ENCODE results near the gene TAC3.

DNA sequence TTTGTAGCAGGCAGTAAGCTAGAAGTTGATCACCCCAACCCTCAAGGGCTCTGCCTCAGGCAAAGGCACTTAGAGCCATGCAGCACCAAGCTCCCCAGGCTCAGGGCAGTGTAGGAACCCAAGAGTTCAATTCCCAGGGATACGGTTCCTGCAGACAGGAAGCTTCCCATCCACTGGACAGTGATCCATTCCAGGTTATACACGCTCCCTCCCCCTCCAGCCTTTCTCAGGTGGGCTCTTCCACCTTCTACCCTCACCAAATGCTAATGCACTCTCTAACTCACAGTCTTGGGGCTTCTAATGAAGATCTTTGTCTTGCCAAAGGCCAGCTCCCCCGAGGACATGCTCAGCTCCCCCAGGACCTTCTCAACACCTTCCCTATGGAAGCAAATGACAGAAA, 20.9 kb upstream of the TAC3 start:
- TF ChIP-seq, protein P1, sequence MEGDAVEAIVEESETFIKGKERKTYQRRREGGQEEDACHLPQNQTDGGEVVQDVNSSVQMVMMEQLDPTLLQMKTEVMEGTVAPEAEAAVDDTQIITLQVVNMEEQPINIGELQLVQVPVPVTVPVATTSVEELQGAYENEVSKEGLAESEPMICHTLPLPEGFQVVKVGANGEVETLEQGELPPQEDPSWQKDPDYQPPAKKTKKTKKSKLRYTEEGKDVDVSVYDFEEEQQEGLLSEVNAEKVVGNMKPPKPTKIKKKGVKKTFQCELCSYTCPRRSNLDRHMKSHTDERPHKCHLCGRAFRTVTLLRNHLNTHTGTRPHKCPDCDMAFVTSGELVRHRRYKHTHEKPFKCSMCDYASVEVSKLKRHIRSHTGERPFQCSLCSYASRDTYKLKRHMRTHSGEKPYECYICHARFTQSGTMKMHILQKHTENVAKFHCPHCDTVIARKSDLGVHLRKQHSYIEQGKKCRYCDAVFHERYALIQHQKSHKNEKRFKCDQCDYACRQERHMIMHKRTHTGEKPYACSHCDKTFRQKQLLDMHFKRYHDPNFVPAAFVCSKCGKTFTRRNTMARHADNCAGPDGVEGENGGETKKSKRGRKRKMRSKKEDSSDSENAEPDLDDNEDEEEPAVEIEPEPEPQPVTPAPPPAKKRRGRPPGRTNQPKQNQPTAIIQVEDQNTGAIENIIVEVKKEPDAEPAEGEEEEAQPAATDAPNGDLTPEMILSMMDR (IDR thresholded peaks at IDR 0.05; ENCODE audit: insufficient read depth, low read depth, low read length), result no peak
- TF ChIP-seq EZH2 (IDR thresholded peaks at IDR 0.05; ENCODE audit: insufficient read depth, low read length), result no peak
